K562 (cell line): Measurements from ENCODE around the gene HDAC5. TPM values are rescaled to one million over a fixed set of nuclear protein-coding genes. Genes with fewer than 3 reads are reported as not detected.
A peak's percentile ranks its signal among the peaks of the same experiment; 100 is the strongest.

Source experiments
- CEBPB ChIP-seq: fragments of 450-650 bp; IDR thresholded peaks from 2 replicates; pipeline ENCODE4 v1.6.1; 2016; ENCODE audit warnings: missing genetic modification characterization, missing compliant biosample characterization
- CHD1 ChIP-seq: fragments of 200-600 bp; sonication (generic); IDR thresholded peaks from one replicate; pipeline ENCODE4 v1.6.1; 2012; ENCODE audit warnings: mild to moderate bottlenecking, moderate library complexity, low read length, inconsistent platforms
- CTCF ChIP-seq, 3 experiments: IDR thresholded peaks in 2 of 3; conservative IDR thresholded peaks in 1 of 3; 2 replicates each; pipeline ENCODE4 v1.5.1; 2011 to 2012; ENCODE audit warnings: low read length in 3 of 3, mild to moderate bottlenecking in 3 of 3, control low read depth in 2 of 3, improper control_type of control experiment in 1 of 3, inconsistent platforms in 1 of 3, low read depth in 1 of 3, mixed read lengths in 1 of 3, moderate library complexity in 1 of 3; ENCODE audit not compliant: insufficient read depth in 2 of 3
- EP300 ChIP-seq: IDR thresholded peaks from 2 replicates; pipeline ENCODE4 v1.6.1; 2012; ENCODE audit warnings: low read length, improper control_type of control experiment
- ETV6 ChIP-seq, 3 experiments: fragments of 150-350 bp in 1 of 3; sonication (generic) in 1 of 3; formaldehyde crosslinking in 1 of 3; IDR thresholded peaks; 2 replicates each; pipeline versions ENCODE4 v1.6.1 to v1.8.0; 2014 to 2022; ENCODE audit warnings: borderline replicate concordance in 2 of 3, low read depth in 2 of 3, antibody characterized with exemption in 1 of 3, low read length in 1 of 3, mild to moderate bottlenecking in 1 of 3, missing genetic modification reagents in 1 of 3
- MAZ ChIP-seq, 2 experiments: fragments of 450-650 bp in 1 of 2; sonication (generic) in 1 of 2; formaldehyde crosslinking; IDR thresholded peaks in 1 of 2; conservative IDR thresholded peaks in 1 of 2; 2 replicates each; pipeline versions ENCODE4 v1.4.0 to v1.5.0; 2020; ENCODE audit warnings: mild to moderate bottlenecking in 1 of 2, missing genetic modification reagents in 1 of 2
- MYNN ChIP-seq, 2 experiments: sonication (generic); formaldehyde crosslinking in 1 of 2; IDR thresholded peaks; 2 replicates each; pipeline versions ENCODE4 v1.5.0 to v1.6.1; 2016 to 2020; ENCODE audit warnings: antibody characterized with exemption in 1 of 2, missing genetic modification reagents in 1 of 2
- NFE2L1 ChIP-seq: fragments of 450-650 bp; IDR thresholded peaks from 2 replicates; pipeline ENCODE4 v1.6.1; 2016; ENCODE audit warnings: missing genetic modification characterization, low read depth, mild to moderate bottlenecking, missing compliant biosample characterization, moderate library complexity, borderline replicate concordance
- NR2C2 ChIP-seq, 2 experiments: fragments of 200-800 bp in 1 of 2; sonication (Bioruptor generic) in 1 of 2; sonication (generic) in 1 of 2; formaldehyde crosslinking in 1 of 2; IDR thresholded peaks; 2 replicates each; pipeline versions ENCODE4 v1.6.1 to v1.8.0; 2016 to 2022; ENCODE audit warnings: mild to moderate bottlenecking in 1 of 2, missing compliant biosample characterization in 1 of 2, missing genetic modification characterization in 1 of 2, missing genetic modification reagents in 1 of 2
- PRDM10 ChIP-seq: fragments of 450-650 bp; IDR thresholded peaks from 2 replicates; pipeline ENCODE4 v1.6.1; 2018; ENCODE audit not compliant: partially characterized antibody
- RBFOX2 ChIP-seq: fragments of 200-400 bp; formaldehyde crosslinking; IDR thresholded peaks from 2 replicates; pipeline ENCODE4 v1.6.1; 2017; ENCODE audit warnings: low read depth, mild to moderate bottlenecking, low read length, moderate library complexity
- SP2 ChIP-seq: IDR thresholded peaks from 2 replicates; pipeline ENCODE4 v1.6.1; 2011; ENCODE audit warnings: mild to moderate bottlenecking, low read depth, low read length, moderate library complexity; ENCODE audit not compliant: poor library complexity, severe bottlenecking; ENCODE audit errors: extremely low read depth
- SREBF2 ChIP-seq: sonication (generic); formaldehyde crosslinking; IDR thresholded peaks from 2 replicates; pipeline ENCODE4 v1.4.0; 2020; ENCODE audit warnings: mild to moderate bottlenecking, missing genetic modification reagents
- TAF7 ChIP-seq: fragments of 450-650 bp; IDR thresholded peaks from 2 replicates; pipeline ENCODE4 v1.6.1; 2016; ENCODE audit warnings: missing genetic modification characterization, missing compliant biosample characterization
- TRIM24 ChIP-seq, 2 experiments: fragments of 450-650 bp; IDR thresholded peaks; 2 replicates each; pipeline ENCODE4 v1.6.1; 2016
- ZBTB26 ChIP-seq: fragments of 450-650 bp; formaldehyde crosslinking; IDR thresholded peaks from 2 replicates; pipeline ENCODE4 v1.4.0; 2022; ENCODE audit warnings: missing genetic modification characterization
- ZNF3 ChIP-seq: fragments of 250-450 bp; sonication (Bioruptor Pico); IDR thresholded peaks from 2 replicates; pipeline ENCODE4 v1.5.0; 2021; ENCODE audit warnings: mild to moderate bottlenecking, moderate library complexity
- ZNF584 ChIP-seq: fragments of 200-800 bp; sonication (Bioruptor generic); IDR thresholded peaks from 2 replicates; pipeline ENCODE4 v1.6.1; 2016; ENCODE audit warnings: low read depth, mild to moderate bottlenecking, missing genetic modification characterization, missing compliant biosample characterization
- polyA plus RNA-seq, 8 experiments: library from polyadenylated mRNA; depleted of rRNA in 4 of 8; stranded (reverse) in 5 of 8; unstranded in 3 of 8; fragments of >200 nt; fragmentation: Nextera tagmentation in 2 of 8; fragmentation: Illumina TruSeq in 1 of 8; extraction: Ambion mirVana in 2 of 8; extraction: Trizol in 1 of 8; gene quantifications; 2 replicates each; pipeline versions ENCODE4 v1.2.1 to v1.2.3, GENCODE V29; 2011 to 2014; ENCODE audit warnings: inconsistent platforms in 1 of 8, missing spikeins in 1 of 8
- total RNA-seq, 7 experiments: library from RNA; depleted of rRNA in 6 of 7; stranded (reverse); fragments of >200 nt in 6 of 7; fragmentation: Illumina TruSeq in 2 of 7; extraction: Trizol in 2 of 7; gene quantifications; 2 replicates each; pipeline versions ENCODE4 v1.2.1 to v1.2.3, GENCODE V29; 2011 to 2021; ENCODE audit warnings: low replicate concordance in 1 of 7

HDAC5 gene
- total and polyA plus RNA-seq, 9 of the 15 experiments (the other 6 are each of a cell fraction or from before 2014, with no cell fraction given): 0.45 to 26.2 (median 16.4) TPM

GRCh38 chr17:44095647-44096496 is 27.6 kb downstream of the HDAC5 start (continued):
- TF ChIP-seq TRIM24 (IDR thresholded peaks at IDR 0.05): peak; percentile 21 to 52; a peak in 2 of 4 replicates
- peak; percentile 15 to 34 (median 20); a peak in 2 of 6 replicates for TF ChIP-seq CTCF (IDR thresholded peaks at IDR 0.05 in 2 of 3, conservative IDR thresholded peaks at IDR 0.05 in 1 of 3; ENCODE audit: insufficient read depth in 2 of 3, low read depth in 1 of 3, low read length in 3 of 3)
- no peak for TF ChIP-seq CHD1
- TF ChIP-seq CEBPB (tag): no peak
- TF ChIP-seq SP2: no peak
- no peak for TF ChIP-seq NR2C2 (CRISPR knock-in tag; IDR thresholded peaks at IDR 0.05)
- peak; percentile 47; the same call in 1 of the 2 replicates for TF ChIP-seq NR2C2 (tag; IDR thresholded peaks at IDR 0.05)
- TF ChIP-seq ZNF3 (CRISPR knock-in tag): no peak
- TF ChIP-seq MYNN (IDR thresholded peaks at IDR 0.05): peak; percentile 33; the same call in 1 of the 2 replicates
- TF ChIP-seq MYNN (CRISPR knock-in tag; IDR thresholded peaks at IDR 0.05): no peak
- no peak for TF ChIP-seq NFE2L1
- TF ChIP-seq PRDM10: peak; percentile 89
- peak; percentile 46; the same call in 1 of the 2 replicates for TF ChIP-seq ZNF584 (CRISPR knock-in tag)
- TF ChIP-seq ETV6 (IDR thresholded peaks at IDR 0.05; ENCODE audit: borderline replicate concordance in 1 of 2, low read depth in 2 of 2, low read length in 1 of 2): peak in 1 of 2 experiments; percentile 65; a peak in 1 of 4 replicates
- no peak for TF ChIP-seq ETV6 (CRISPR knock-in tag; IDR thresholded peaks at IDR 0.05; ENCODE audit: borderline replicate concordance)
- TF ChIP-seq MAZ (CRISPR knock-in tag; conservative IDR thresholded peaks at IDR 0.05 in 1 of 2, IDR thresholded peaks at IDR 0.05 in 1 of 2): peak; percentile 41 to 52; a peak in 3 of 4 replicates
- TF ChIP-seq TAF7 (tag): 0 out of 2 replicates have a peak, but pooled peaks have one; percentile 22
- peak; percentile 68 for TF ChIP-seq RBFOX2
- 0 out of 2 replicates have a peak, but pooled peaks have one; percentile 52 for TF ChIP-seq EP300
- no peak for TF ChIP-seq SREBF2 (CRISPR knock-in tag)
- TF ChIP-seq ZBTB26 (CRISPR knock-in tag): 0 out of 2 replicates have a peak, but pooled peaks have one; percentile 55
